LNCAP (cell line): ENCODE results near the gene FBXL19.

Source experiments
- CTCF ChIP-seq: fragments of 450-650 bp; IDR thresholded peaks from 2 replicates; pipeline ENCODE4 v1.5.1; 2017; ENCODE audit warnings: mild to moderate bottlenecking

FBXL19 gene

GRCh38 chr16:30947859-30948666 is 24.7 kb downstream of the FBXL19 start:
- no peak for TF ChIP-seq CTCF

GRCh38 chr16:30948667-30949649 is 25.6 kb downstream of the FBXL19 start, which contains the start of gene ORAI3:
Gene ORAI3 (plus strand): TSS chr16:30949068. CDS start chr16:30949290, 222 bp downstream.
- no peak for TF ChIP-seq CTCF

DNA sequence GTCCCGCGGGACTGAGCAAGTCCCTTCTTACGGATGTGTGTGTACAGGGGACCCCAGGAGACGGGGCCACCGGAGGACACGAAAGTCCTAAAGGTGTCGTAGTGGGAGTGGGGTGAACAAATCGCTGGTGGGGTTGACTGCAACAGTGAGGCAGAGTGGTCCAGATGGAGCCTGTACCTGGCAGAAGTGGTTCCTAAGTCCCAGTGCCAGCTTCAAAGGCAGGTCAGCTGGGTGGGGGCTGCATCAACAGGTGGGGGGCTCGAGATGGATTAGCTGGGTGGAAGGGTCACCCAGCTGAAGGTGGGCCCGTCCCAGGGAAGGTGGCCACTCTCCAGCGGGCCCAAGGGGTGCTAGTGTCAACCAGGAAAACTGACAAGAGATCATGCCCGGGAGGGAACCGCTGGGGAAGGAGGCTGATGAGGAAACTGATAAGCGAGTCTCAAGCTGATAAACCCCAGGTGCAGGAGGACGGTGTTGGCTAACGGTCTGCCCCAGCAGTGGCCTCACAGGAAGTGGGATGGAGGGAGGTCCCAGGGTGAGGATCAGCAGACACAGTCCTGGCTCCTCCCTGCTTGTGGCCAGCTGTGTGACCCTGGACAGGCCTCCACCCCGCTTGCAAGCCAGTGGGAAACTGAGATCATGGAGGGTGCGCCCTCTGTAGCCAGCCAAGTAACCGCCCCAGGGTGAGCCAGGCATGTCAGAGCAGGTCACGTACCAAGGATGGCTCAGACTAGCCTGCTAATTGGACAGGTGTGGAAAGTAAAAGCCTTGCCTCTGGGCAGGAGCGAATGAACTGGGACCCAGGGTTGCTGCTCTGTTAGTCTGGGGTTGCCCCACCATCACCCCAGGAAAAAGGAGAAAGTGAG is 26.5 kb downstream of the FBXL19 start:
- no peak for TF ChIP-seq CTCF

DNA sequence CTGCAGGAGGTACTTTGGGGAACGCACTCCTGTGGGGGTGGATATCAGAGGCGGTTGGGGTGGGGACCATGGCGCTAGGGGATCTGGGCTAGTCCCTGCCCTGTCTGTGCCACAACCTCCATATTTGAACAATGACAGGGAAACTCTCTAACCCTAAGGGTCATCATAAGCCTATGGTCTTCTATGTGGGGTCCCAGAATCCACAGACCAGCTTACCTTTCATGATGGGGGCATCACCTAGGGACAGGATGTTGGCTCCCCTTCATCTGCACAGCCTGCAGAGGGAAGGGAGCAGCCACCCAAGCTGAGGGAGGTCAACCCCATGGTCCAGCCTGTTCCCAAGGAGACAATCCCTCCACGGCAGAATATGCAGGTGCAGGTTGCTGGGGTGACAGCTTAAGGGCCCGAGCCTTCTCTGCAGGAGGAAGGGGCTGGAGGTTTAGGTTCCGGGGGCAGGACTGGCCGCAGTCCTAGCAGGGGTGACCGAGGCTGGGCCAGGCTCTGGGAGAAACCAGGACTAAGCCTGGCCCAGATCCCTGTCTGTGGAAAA is 27.2 kb downstream of the FBXL19 start:
- no peak for TF ChIP-seq CTCF

- no peak for TF ChIP-seq CTCF
Measured at GRCh38 chr16:30951193-30951592, 27.8 kb downstream of the FBXL19 start.

GRCh38 chr16:30951750-30952149 is 28.4 kb downstream of the FBXL19 start:
- no peak for TF ChIP-seq CTCF

- no peak for TF ChIP-seq CTCF
Measured at GRCh38 chr16:30953111-30953510, 29.7 kb downstream of the FBXL19 start.
